GM19240 (cell line): ENCODE results near the gene GASK1A.

Experiments
- DNase-seq: peaks from one replicate; pipeline ENCODE4 v3.0.0; 2011; ENCODE audit warnings: low spot score; ENCODE audit not compliant: insufficient read length

The GASK1A gene

GRCh38 chr3:42982645-42983412, 3.7 kb downstream of the GASK1A start:
- DNase-seq, result no peak

- no peak for DNase-seq
Observed at GRCh38 chr3:42983927-42984326, 4.8 kb downstream of the GASK1A start.

- no peak for DNase-seq
Observed at GRCh38 chr3:42984701-42985100, 5.6 kb downstream of the GASK1A start.

- no peak for DNase-seq
Observed at GRCh38 chr3:42988097-42988496, 9.0 kb downstream of the GASK1A start.

GRCh38 chr3:42988566-42988965, 9.5 kb downstream of the GASK1A start:
- DNase-seq, result no peak

- no peak for DNase-seq
Observed at GRCh38 chr3:42991341-42992315, 12.5 kb downstream of the GASK1A start.

GRCh38 chr3:42994595-42994994, 15.5 kb downstream of the GASK1A start:
- no peak for DNase-seq

GRCh38 chr3:42996021-42996420, 16.9 kb downstream of the GASK1A start:
- DNase-seq, result no peak

- DNase-seq, result no peak
Observed at GRCh38 chr3:42996633-42997075, 17.5 kb downstream of the GASK1A start.

GRCh38 chr3:42999212-42999611, 20.1 kb downstream of the GASK1A start:
- DNase-seq, result no peak

- DNase-seq, result no peak
Observed at GRCh38 chr3:42999632-43000031, 20.5 kb downstream of the GASK1A start.

- no peak for DNase-seq
Observed at GRCh38 chr3:43000387-43000786, 21.3 kb downstream of the GASK1A start.

- no peak for DNase-seq
Observed at GRCh38 chr3:43001094-43001553, 22.0 kb downstream of the GASK1A start.

GRCh38 chr3:43001556-43002121, 22.5 kb downstream of the GASK1A start:
- DNase-seq, result no peak

GRCh38 chr3:43004282-43004681, 25.2 kb downstream of the GASK1A start:
- DNase-seq, result no peak

GRCh38 chr3:43005253-43005652, 26.1 kb downstream of the GASK1A start:
- DNase-seq, result no peak

- DNase-seq, result no peak
Observed at GRCh38 chr3:43005981-43006380, 26.9 kb downstream of the GASK1A start.

GRCh38 chr3:43006825-43007224, 27.7 kb downstream of the GASK1A start:
- DNase-seq, result no peak

- DNase-seq, result no peak
Observed at GRCh38 chr3:43009547-43009946, 30.4 kb downstream of the GASK1A start.

GRCh38 chr3:43010638-43011037, 31.5 kb downstream of the GASK1A start:
- DNase-seq, result no peak

GRCh38 chr3:43011638-43012037, 32.5 kb downstream of the GASK1A start:
- DNase-seq, result no peak

- DNase-seq, result no peak
Observed at GRCh38 chr3:43012174-43012573, 33.1 kb downstream of the GASK1A start.
